Activated CD4-positive, alpha-beta T cell treated with anti-CD3 and anti-CD28 coated beads for 48 hours (primary cell): ENCODE measurements around the gene CERK.

Source experiments
- DNase-seq: peaks from one replicate; pipeline ENCODE4 v3.0.0-alpha.2; 2020

The CERK gene

GRCh38 chr22:46731246-46732040 lies 6.6 kb downstream of the CERK start:
- no peak for DNase-seq

- no peak for DNase-seq
Measured at GRCh38 chr22:46730568-46731245, 7.3 kb downstream of the CERK start.

DNA sequence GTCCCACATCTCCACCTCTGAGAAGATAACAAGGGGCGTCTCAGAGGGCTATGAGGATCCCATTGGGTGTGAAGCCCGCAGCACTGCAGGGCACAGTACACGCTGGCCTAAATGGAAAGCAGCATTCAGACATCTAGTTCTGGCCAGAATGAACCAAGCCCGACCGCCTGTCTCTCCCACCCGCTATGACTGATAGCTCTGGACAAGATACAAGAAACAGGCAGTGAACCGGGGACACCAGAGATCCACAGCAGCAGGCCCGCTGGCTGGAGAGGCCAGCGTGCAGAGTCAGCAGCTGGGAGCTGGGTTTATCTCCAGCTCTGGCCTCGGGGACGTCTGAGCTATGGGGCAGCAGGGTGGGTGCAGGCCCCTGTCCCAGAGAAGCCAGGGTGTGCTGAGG lies 9.6 kb downstream of the CERK start:
- no peak for DNase-seq

GRCh38 chr22:46727813-46728364 lies 10.2 kb downstream of the CERK start:
- DNase-seq, result no peak

DNA sequence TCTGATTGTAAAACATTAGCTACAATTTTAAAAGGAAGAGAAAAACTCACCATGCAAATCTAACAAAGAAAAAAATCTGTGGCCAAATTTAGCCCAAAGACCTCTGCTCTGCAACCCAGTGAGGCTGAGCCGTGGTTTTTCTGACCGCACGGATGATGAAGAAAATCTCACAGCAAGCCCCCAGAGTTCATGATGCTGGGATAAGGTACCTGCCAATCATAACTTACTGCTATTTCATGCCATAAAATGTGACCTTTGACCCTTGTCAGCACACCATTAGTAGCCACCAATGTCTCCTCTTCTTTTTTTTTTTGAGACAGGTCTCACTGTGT lies 11.1 kb downstream of the CERK start:
- no peak for DNase-seq

GRCh38 chr22:46726066-46726985 lies 11.7 kb downstream of the CERK start:
- no peak for DNase-seq

- DNase-seq, result no peak
Measured at GRCh38 chr22:46725096-46725495, 13.0 kb downstream of the CERK start.

- no peak for DNase-seq
Measured at GRCh38 chr22:46723882-46724281, 14.2 kb downstream of the CERK start.

DNA sequence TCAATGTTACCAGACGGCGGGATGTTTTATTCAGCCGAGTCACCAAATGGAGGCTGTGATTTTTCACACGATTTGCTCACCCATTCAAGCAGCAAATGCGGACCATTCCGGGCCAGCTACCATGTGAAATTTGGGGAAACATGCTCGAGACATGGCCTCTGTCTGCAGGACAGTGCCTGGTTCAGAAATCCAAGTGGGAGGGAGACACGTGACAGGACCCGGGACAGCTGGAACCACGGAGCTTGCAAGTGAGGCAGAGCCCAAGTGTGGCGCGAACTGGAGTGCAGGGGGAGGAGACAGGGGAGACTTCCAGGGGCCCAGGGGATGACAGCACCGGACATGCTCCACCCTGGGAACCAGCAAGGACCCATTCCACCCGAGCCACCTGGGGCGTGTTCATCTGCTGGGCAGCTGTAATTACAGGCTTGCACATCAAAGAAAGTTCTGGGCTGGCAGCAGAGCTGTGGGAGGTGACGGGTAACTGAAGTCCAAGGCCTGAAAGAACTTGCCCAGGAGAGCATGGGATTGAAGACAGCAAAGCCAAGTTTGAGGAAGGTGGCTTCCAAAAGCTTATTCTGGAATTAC lies 16.5 kb downstream of the CERK start:
- no peak for DNase-seq

DNA sequence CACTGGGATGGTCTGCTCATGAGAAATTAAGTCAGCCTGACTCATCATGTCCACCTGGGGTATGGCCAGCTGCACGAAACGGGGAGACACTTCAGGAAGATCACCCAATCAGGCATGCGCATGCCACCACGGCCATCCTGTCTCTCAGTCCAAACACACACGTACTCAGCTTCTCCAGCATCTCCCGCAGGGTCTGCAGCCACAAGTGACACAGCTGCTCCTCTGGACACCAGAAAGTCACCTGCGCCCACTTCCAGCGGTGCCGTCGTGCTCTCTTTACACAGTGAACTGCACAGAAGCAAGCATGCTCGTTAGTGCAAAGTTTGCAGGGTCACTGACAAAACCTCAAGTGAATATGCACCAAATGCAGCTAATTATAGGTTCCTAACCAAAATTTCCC lies 18.1 kb downstream of the CERK start:
- DNase-seq, result no peak

DNA sequence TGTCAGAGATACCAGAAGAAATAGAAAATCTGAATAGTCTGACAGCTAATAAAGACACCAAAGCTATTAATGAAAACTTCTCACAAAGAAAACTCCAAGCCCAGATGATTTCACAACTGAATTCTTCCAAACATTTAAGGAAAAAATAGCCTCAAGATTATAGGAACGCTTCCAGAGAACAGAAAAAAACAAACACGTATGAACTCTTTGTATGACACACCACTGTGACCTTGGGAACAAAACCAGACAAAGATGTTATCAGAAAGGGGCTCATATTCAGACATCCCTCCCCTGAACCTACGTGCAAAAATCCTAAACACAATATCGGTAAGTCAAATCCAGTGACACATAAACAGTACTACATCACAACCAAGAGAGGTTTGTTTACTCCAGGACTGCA lies 23.5 kb downstream of the CERK start:
- no peak for DNase-seq

GRCh38 chr22:46712288-46712687 lies 25.8 kb downstream of the CERK start:
- DNase-seq, result no peak

DNA sequence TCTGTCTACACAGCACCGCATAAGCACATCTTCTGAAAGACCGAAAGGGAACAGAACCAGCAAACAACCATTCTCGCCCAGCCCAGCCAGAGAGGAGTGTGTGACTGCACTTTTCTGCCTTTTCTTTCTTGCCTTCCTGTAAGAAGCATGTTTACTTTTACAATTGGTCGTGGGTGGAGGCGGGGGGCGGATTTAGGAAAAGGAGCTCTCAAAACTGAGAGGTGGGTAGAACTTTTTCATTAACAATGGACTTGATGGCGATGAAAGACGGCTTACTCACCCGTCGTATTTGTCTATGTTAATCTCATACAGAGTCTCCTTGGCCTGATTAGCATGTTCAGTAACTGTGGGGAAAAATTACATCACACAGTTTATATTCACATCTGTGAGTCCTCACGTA lies 27.2 kb downstream of the CERK start:
- no peak for DNase-seq

DNA sequence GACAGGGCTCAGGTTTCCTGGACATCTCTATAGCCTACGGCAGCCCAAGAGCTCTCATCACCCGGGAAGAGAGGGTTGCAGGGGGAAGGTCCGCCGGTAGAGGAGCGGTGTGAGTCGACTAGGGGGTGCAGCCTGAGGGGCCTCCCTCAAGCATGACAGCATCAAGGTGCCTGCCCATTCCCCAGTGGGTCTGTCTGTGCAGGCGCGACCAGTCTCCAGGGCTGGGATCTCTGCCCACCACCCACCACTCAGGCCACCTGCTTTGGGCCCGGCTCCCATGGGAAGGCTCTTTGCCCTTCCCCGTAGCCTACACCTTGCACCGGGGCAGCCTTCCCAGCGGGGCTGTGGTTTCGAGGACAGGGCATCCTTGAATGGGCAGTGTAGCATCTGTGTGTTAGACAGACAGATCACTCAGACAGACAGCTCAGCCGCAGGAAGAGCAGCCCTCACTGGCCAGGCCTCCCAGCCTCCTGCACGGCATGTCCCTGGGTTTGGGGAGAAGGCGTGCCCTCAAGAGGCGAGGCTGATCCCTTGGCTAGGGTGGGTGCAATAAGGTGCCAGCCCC lies 29.2 kb downstream of the CERK start:
- DNase-seq, result no peak

- no peak for DNase-seq
Measured at GRCh38 chr22:46707827-46708570, 30.1 kb downstream of the CERK start.

DNA sequence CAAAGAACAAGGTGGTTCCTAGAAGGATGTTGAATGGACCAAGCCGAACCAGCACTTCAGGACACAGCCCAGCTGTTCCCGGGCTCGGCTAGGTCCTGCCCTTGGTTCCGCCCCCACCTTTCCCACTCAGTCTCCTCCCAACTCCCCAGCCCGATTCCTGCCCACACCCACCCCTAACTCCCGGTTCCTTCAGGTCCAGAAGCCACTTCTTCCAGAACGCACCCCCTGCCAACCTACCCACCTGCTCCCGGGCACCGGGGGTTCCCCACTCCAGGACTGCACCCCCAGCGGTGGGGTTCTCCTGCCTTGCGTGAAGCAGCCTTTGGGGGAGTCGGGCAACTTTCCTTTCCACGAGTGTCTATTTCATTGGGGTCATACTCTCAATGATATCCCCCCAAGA lies 30.7 kb downstream of the CERK start:
- DNase-seq, result no peak

DNA sequence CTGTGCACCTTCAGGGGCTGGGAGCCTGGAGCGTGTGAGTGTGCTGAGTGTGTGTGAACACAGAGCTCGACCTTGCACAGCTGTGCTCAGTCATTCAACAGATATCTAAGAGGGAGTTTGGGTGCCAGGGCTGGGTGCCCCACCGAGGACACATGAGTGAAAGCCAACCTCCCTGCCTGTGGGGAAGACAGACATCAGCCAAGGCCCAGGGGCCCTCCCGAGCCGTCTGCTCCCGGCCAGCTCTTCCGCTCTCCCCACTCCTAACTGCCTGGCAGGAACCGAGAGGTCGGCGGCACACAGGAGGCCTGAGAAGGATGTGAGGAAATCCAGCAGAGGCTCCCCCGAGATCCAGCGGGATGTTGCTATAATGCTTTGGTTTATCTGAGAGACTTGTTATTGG lies 32.0 kb downstream of the CERK start:
- DNase-seq, result no peak

- DNase-seq, result no peak
Measured at GRCh38 chr22:46703996-46704370, 34.1 kb downstream of the CERK start.

GRCh38 chr22:46703171-46703995 lies 34.7 kb downstream of the CERK start:
- DNase-seq, result no peak

- no peak for DNase-seq
Measured at GRCh38 chr22:46701262-46701661, 36.8 kb downstream of the CERK start.

- no peak for DNase-seq
Measured at GRCh38 chr22:46699091-46699490, 39.0 kb downstream of the CERK start.
